Keratinocyte (primary cell): ENCODE measurements around the gene PTPRR.

Experiments
- EZH2 ChIP-seq: IDR thresholded peaks from one replicate; pipeline ENCODE4 v1.6.1; 2012; ENCODE audit warnings: inconsistent platforms, mild to moderate bottlenecking, low read length, moderate library complexity
- TF ChIP-seq, protein P1 (sequence below), 3 experiments: IDR thresholded peaks in 1 of 3; conservative IDR thresholded peaks in 1 of 3; optimal IDR thresholded peaks in 1 of 3; 2 replicates in 2 of 3; 3 replicates in 1 of 3; pipeline versions ENCODE3 to v1.5.1; 2011; ENCODE audit warnings: low read length in 3 of 3, mild to moderate bottlenecking in 3 of 3, moderate library complexity in 2 of 3, control low read depth in 1 of 3, inconsistent platforms in 1 of 3; ENCODE audit not compliant: insufficient read depth in 2 of 3; ENCODE audit errors: extremely low read depth in 1 of 3

DNA sequence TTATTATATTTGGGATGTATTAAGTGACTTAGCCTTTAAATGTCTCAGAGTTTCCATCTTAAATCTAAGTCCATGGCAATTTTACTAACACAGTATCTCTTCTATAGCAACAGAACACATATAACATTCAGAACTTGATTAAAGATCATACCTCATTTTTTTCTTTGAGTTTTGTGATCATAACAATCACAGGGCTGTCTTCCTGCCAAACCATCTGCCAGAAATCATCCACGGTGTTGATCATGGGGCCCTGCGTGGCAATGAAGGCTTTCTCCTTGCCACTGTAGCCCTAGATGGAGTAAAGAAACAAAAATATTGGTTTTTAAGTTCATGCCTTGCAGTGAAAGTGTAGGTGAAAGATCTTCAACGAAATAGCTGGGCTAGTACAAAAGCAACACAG lies 236.6 kb downstream of the PTPRR start:
- TF ChIP-seq, protein P1, sequence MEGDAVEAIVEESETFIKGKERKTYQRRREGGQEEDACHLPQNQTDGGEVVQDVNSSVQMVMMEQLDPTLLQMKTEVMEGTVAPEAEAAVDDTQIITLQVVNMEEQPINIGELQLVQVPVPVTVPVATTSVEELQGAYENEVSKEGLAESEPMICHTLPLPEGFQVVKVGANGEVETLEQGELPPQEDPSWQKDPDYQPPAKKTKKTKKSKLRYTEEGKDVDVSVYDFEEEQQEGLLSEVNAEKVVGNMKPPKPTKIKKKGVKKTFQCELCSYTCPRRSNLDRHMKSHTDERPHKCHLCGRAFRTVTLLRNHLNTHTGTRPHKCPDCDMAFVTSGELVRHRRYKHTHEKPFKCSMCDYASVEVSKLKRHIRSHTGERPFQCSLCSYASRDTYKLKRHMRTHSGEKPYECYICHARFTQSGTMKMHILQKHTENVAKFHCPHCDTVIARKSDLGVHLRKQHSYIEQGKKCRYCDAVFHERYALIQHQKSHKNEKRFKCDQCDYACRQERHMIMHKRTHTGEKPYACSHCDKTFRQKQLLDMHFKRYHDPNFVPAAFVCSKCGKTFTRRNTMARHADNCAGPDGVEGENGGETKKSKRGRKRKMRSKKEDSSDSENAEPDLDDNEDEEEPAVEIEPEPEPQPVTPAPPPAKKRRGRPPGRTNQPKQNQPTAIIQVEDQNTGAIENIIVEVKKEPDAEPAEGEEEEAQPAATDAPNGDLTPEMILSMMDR (optimal IDR thresholded peaks at IDR 0.05 in 1 of 3, IDR thresholded peaks at IDR 0.05 in 1 of 3, conservative IDR thresholded peaks at IDR 0.05 in 1 of 3; ENCODE audit: extremely low read depth in 1 of 3, insufficient read depth in 2 of 3, low read length in 3 of 3), result no peak
- TF ChIP-seq EZH2, result no peak
